HepG2 (cell line): Measurements from ENCODE around the gene ISCA2. TPM values are rescaled to one million over a fixed set of nuclear protein-coding genes. Genes with fewer than 3 reads are reported as not detected.
A peak's percentile ranks its signal among the peaks of the same experiment; 100 is the strongest.

Experiments
- ATAC-seq: fragments of 200-7000 bp; cut with Tn5 transposase; 3 replicates; pipeline ENCODE4 v1.9.1; 2020; ENCODE audit warnings: mild to moderate bottlenecking, moderate library complexity
- BruUV-seq: library from RNA; stranded (reverse); fragments of 400-500 nt; replicated peaks from 2 replicates; lab custom pipeline; 2021; lab: Mats Ljungman, UMichigan
- CTCF ChIA-PET: fragments of 300-600 bp; formaldehyde crosslinking; extraction: SDS; loops from one replicate; lab custom pipeline; 2021; ENCODE audit warnings: low total read pairs, inconsistent platforms, low intra/inter-chr PET ratio; lab: Yijun Ruan, JAX
- POLR2A ChIA-PET: fragments of 350-600 bp; sonication (Branson Sonifier 250); formaldehyde crosslinking; loops from one replicate; lab custom pipeline; 2020; ENCODE audit warnings: antibody characterized with exemption, inconsistent platforms; lab: Yijun Ruan, JAX
- DNase-seq: peaks from one replicate; pipeline ENCODE4 v3.0.0-alpha.2; 2015; ENCODE audit warnings: low spot score
- FAIRE-seq: peaks from 3 replicates; lab custom pipeline; 2011; peaks lifted over from hg19 to GRCh38; lab: Jason Lieb, UNC
- H2AFZ ChIP-seq: one replicate; pipeline ENCODE4 v1.6.1; 2011; ENCODE audit warnings: low read length, inconsistent platforms
- H3K27ac ChIP-seq: fragments of 300-600 bp; 3 replicates; pipeline ENCODE4 v1.8.0; 2011; ENCODE audit warnings: mixed run types, mild to moderate bottlenecking, mixed read lengths, low read length, inconsistent platforms; ENCODE audit not compliant: insufficient read depth; ENCODE audit errors: extremely low read length
- H3K27me3 ChIP-seq, 2 experiments: fragments of 200-600 bp in 1 of 2; 2 replicates in 1 of 2; 3 replicates in 1 of 2; pipeline versions ENCODE4 v1.6.0 to v1.8.0; 2011; ENCODE audit warnings: low read length in 2 of 2, mild to moderate bottlenecking in 2 of 2, moderate library complexity in 2 of 2, inconsistent platforms in 1 of 2; ENCODE audit not compliant: insufficient read depth in 2 of 2, control insufficient read depth in 1 of 2
- H3K36me3 ChIP-seq, 2 experiments: fragments of 200-600 bp in 1 of 2; replicated peaks in 1 of 2; 2 replicates in 1 of 2; 3 replicates in 1 of 2; pipeline versions ENCODE4 v1.5.1 to v1.8.0; 2011; ENCODE audit warnings: low read length in 2 of 2, inconsistent platforms in 1 of 2; ENCODE audit not compliant: insufficient read depth in 2 of 2, control insufficient read depth in 1 of 2
- H3K4me1 ChIP-seq: 2 replicates; pipeline ENCODE4 v1.5.1; 2012; ENCODE audit warnings: low read length, inconsistent platforms; ENCODE audit not compliant: insufficient read depth
- H3K4me2 ChIP-seq: 2 replicates; pipeline ENCODE4 v1.6.0; 2011; ENCODE audit warnings: low read depth, low read length, inconsistent platforms
- H3K4me3 ChIP-seq, 3 experiments: fragments of 200-600 bp in 1 of 3; sonication (generic), shearing (Covaris generic) in 1 of 3; replicated peaks in 1 of 3; 2 replicates each; pipeline ENCODE4 v1.5.1; 2011 to 2016; ENCODE audit warnings: low read length in 3 of 3, inconsistent platforms in 2 of 3, low read depth in 2 of 3, mild to moderate bottlenecking in 2 of 3, control low read depth in 1 of 3, mixed read lengths in 1 of 3; ENCODE audit not compliant: insufficient read depth in 1 of 3
- H3K79me2 ChIP-seq: one replicate; pipeline ENCODE4 v1.6.1; 2011; ENCODE audit warnings: low read length, inconsistent platforms; ENCODE audit not compliant: insufficient read depth
- H3K9ac ChIP-seq: 2 replicates; pipeline ENCODE4 v1.6.0; 2011; ENCODE audit warnings: mild to moderate bottlenecking, low read depth, low read length, inconsistent platforms; ENCODE audit not compliant: insufficient read depth
- H3K9me3 ChIP-seq: 2 replicates; pipeline ENCODE4 v1.5.1; 2012; ENCODE audit warnings: mild to moderate bottlenecking, low read length
- H4K20me1 ChIP-seq: 2 replicates; pipeline ENCODE4 v1.6.0; 2011; ENCODE audit warnings: inconsistent platforms, mild to moderate bottlenecking, low read length, moderate library complexity; ENCODE audit not compliant: insufficient read depth
- ISL2 ChIP-seq: sonication (generic); formaldehyde crosslinking; IDR thresholded peaks from 2 replicates; pipeline ENCODE4 v1.5.0; 2020; ENCODE audit warnings: missing genetic modification reagents
- MNT ChIP-seq: fragments of 450-650 bp; IDR thresholded peaks from 2 replicates; pipeline ENCODE4 v1.6.1; 2016
- XRCC5 ChIP-seq: fragments of 200-400 bp; formaldehyde crosslinking; optimal IDR thresholded peaks from 2 replicates; pipeline ENCODE3; 2017; ENCODE audit warnings: mild to moderate bottlenecking, low read length
- ZFP90 ChIP-seq: sonication (generic); formaldehyde crosslinking; IDR thresholded peaks from 2 replicates; pipeline ENCODE4 v1.8.0; 2022; ENCODE audit warnings: missing genetic modification reagents, mild to moderate bottlenecking, inconsistent platforms, borderline replicate concordance
- ZNF10 ChIP-seq: sonication (generic); formaldehyde crosslinking; IDR thresholded peaks from 2 replicates; pipeline ENCODE4 v1.4.0; 2020; ENCODE audit warnings: mild to moderate bottlenecking, low read depth, missing genetic modification reagents, borderline replicate concordance
- ZNF441 ChIP-seq: sonication (generic); formaldehyde crosslinking; IDR thresholded peaks from 2 replicates; pipeline ENCODE4 v1.7.0; 2021; ENCODE audit warnings: missing genetic modification reagents, borderline replicate concordance
- WGBS: methylation state at CpG from one replicate; pipeline ENCODE4 v1.1.6; 2017; ENCODE audit warnings: low lambda C conversion rate; 5-methylcytosine and 5-hydroxymethylcytosine counted together
- in situ Hi-C: cut with HindIII; loops from 2 replicates; pipeline ENCODE4 v1.10.0; 2017; ENCODE audit warnings: low pct_unique_long_range_greater_than_20kb; ENCODE audit not compliant: extremely low pct_ligation_motif_present
- intact Hi-C: fragments of 100-400 bp; cut with micrococcal nuclease; formaldehyde crosslinking; loops from one replicate; pipeline ENCODE4 v1.10.0; 2022; ENCODE audit not compliant: unreplicated experiment
- polyA plus RNA-seq, 8 experiments: library from polyadenylated mRNA; depleted of rRNA in 3 of 8; stranded (reverse) in 7 of 8; unstranded in 1 of 8; fragments of >200 nt; fragmentation: Illumina TruSeq in 4 of 8; extraction: Trizol in 4 of 8; gene quantifications; 2 replicates each; pipeline versions ENCODE4 v1.2.1 to v1.2.3, GENCODE V29; 2011 to 2016; ENCODE audit warnings: low read depth in 4 of 8, missing spikeins in 1 of 8, mixed read lengths in 1 of 8; ENCODE audit not compliant: insufficient read depth in 1 of 8
- total RNA-seq, 5 experiments: library from RNA; depleted of rRNA; stranded (reverse); fragments of >200 nt; fragmentation: Illumina TruSeq; extraction: Trizol; gene quantifications; 2 replicates each; pipeline ENCODE4 v1.2.3, GENCODE V29; 2016; ENCODE audit warnings: low read depth in 1 of 5

ISCA2 gene
- total and polyA plus RNA-seq, 2 of the 13 experiments (the other 11 are each of a cell fraction or from before 2014, with no cell fraction given), result 32.1 to 43.4 TPM

GRCh38 chr14:74500417-74501134 lies 7.0 kb downstream of the ISCA2 start:
- H3K79me2 ChIP-seq, result no peaks in the 10 kb centered on the region
- no peaks in the 10 kb centered on the region for H3K9me3 ChIP-seq
- H3K9ac ChIP-seq, result no peak overlapping the region
- FAIRE-seq, result no peak
- in situ Hi-C loops, result no loop called here
- no TSS peak for BruUV-seq
- ChIA-PET POLR2A (no interaction called here), CTCF (interaction anchor here (2.7 kb wide), 1 partner anchor 112 kb away, joined by 7 read pairs; the partner anchor contains the start of gene LTBP2)
- H4K20me1 ChIP-seq, result no peaks in the 10 kb centered on the region
- intact Hi-C loops, result loop anchor here (5.0 kb wide), 2 partner anchors 112 to 302 kb away; partner anchors contain the start of gene LTBP2
- H3K4me3 ChIP-seq, result no peak overlapping the region
- H3K36me3 ChIP-seq, result no peaks in the 10 kb centered on the region; a peak in 1 of 5 replicates
- peaks cover 0 to 10% of the 10 kb centered on the region in 2 experiments; a peak in 2 of 5 replicates for H3K27me3 ChIP-seq
- DNase-seq, result no peak
- H2AFZ ChIP-seq, result no peak overlapping the region
- no peak overlapping the region for H3K4me2 ChIP-seq
- no peak for TF ChIP-seq ISL2 (CRISPR knock-in tag)
- TF ChIP-seq ZNF441, result no peak
- TF ChIP-seq ZNF10 (CRISPR knock-in tag), result no peak
- no peak for TF ChIP-seq ZFP90 (CRISPR knock-in tag)
- no peak for TF ChIP-seq XRCC5
- TF ChIP-seq MNT, result no peak
- no peaks in the 10 kb centered on the region for H3K4me1 ChIP-seq
- WGBS, result 98% methylated on average over 5 of the region's 10 CpGs
- peak; percentile 37 for ATAC-seq
- H3K27ac ChIP-seq, result no peak overlapping the region
